GM21367 (cell line): ENCODE measurements around the gene IL19.

ENCODE experiments used
- ATAC-seq: cut with Tn5 transposase; IDR thresholded peaks from one replicate; pipeline ENCODE4 v1.9.1; 2021; ENCODE audit not compliant: unreplicated experiment

The IL19 gene, protein sequence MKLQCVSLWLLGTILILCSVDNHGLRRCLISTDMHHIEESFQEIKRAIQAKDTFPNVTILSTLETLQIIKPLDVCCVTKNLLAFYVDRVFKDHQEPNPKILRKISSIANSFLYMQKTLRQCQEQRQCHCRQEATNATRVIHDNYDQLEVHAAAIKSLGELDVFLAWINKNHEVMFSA

DNA sequence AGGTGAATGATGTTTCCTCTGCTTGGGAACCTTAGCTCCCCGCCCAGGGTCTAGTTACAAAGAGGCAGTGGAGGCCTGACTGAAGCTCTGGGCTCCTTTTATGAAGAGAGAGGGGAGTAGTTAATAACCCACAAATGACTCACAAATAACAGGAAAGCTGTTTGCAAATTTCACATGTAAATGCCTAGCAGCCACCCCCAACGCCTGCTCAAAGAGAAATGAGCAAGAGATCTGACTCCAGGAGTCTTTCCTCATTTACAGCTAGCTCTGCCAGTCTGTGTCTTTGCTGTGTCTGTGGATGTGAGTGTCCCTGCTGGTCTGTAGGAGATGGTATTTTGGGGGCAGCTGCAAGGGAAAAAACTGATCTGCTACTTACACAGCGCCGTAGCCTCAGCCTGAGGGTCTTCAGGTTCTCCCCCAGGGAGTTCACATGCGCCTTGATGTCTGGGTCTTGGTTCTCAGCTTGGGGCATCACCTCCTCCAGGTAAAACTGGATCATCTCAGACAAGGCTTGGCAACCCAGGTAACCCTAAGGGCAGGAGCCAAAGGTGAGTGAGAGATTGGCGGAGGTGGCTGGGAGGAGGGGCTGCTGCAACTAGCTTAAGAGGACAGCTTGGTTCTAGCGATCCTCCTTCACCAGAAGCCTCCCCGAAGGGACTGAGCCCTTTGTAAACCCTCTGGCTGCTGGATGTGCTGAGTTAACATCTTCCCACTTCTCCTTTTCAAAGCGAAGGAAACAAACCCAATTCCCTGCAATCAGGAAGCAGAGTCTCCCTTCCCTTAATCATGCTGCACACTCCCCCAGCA, at the start of gene IL19:
Gene IL19, plus strand, starts transcription at position 243 of the 807 bp plus-strand sequence. CDS start 65,890 bp downstream, outside the sequence.
- no peak for ATAC-seq

DNA sequence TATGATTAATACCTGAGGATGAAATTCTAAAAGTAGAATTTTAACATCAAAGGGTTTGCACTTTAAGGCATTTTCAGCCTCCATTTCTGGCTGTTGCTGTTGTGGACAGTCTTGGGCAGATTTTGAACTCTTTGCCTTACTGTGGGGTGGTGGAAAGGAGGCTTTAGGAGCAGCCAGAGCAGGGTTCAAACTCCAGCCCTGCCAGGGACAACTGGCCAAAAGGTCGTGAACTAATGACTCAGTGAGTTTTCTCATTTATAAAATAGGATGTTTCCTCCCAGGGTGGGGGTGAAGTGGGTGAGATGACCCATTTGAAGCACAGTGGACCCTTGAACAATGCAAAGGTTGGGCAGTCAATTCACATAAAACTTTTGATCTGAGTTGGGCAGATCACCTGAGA, 49.1 kb upstream of the IL19 start:
- ATAC-seq, result no peak

DNA sequence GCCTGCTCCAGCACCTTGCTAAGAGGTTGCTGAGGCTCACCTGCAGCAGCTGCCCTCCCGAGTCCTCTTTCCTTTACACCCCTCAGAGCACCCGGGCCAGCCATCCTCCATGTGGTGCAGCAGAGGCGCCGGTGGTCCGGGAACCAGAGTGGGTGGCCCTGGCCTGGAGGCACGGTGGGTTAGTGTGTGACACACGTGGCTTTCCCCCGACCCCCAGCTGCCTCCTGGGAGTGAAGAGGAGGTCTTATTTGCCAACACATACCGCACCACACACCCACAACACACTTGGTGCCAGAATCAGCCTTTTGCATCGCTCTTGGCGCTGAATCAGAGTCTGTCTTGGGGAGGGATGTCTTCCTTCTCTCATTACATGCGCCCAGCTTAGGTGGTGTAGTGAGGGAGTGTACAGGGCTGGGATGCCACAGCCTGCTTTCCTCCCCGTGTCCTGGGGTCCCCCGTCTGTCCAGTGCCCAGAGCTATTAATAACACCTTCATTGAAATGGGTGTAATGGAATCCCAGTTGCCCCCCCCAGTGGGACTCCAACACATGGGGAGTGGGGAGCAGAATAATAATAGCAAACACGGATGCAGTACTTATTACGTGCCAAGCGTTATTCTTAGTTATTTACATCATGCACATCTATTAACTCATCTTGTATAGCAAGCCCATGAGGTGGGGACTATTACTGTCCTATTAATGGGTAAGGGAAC, 47.7 kb upstream of the IL19 start:
- no peak for ATAC-seq

DNA sequence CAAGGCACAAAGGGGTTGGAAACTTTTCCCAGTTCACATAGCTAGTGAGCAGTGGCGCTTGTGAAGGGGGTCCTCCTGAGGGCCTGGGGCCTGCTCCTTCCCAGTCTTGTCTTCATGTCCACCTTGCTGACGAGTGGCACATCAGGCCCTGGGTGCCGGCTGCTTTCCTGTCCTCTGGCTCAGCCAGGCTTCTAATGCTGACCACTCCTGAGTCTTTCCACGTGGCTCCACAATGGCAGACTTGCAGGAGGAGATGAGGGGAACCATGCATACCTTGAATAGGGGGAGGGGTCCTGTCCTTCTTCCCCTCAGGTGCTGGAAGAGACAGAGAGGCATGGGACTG, 47.1 kb upstream of the IL19 start:
- ATAC-seq, result no peak

DNA sequence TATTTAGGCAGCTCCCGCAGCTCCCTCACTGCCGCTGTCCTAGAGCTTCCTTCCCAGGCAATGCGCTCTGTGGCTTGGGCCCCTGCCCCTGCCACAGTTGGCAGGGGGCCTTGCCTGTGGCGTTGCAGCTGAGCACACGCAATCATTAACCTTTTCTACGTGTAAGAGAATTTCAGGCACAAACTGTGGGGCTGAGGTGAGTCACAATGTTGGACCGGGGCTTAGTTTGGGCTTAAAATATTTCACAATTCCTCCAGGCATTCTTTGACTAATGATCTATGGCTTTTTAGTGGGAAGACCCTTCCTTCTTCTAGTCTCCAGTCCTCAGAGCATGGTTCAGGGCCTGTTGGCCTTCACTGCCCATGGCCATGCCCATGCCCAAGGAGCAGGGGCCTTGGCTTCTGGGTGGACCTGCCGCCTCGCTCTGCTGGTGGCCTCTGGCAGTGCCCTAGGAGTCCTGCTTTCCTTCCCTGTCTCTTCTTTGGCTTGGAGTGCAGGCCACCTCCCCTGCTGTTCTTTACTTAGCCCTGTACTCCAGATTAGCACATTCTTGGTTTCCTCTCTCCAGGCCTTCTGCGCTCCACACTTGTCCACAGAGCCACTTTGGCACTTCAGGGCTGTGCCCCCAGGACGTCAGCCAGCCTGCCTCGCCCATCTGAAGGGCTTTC, 46.6 kb upstream of the IL19 start:
- no peak for ATAC-seq

DNA sequence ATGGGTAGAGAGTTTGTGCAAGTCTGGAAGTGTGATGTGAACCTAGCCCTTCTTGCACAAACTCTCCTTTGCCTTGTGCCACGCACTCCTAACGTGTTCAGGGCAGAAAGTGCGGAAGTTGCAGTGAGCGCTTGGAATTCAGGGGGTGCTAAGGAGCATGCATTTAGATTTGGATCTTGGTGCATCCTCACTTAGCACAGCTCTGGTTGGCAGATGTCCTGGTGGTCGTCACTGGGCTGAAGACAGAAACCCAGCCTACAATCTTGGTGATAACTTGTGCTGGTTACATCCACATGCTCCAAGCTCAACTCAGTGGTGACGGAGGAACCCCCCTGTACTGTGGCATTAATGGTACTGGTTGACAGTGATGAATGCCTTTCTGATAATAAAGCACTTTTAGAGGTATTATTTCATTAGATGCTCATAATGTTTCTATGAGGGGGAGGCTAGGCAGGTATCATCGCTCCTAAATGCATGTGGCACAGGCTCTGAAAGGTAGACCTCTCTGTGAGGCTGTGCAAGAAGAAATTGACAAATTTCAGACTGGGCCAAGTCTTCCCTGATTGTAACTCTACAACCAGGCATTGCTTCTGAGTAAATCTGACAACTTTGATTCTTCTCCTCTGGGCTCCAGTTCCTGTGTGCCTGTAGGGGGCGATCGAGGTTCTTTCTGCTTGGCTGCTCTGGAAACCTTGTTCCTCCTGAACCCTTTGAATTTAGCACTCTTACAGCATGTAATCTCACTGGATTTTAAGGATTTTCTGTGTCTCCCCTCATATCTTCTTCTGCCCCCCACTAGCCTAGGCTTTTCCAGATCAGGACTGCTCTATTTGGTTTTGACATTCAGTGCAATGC, 45.2 kb upstream of the IL19 start:
- no peak for ATAC-seq

DNA sequence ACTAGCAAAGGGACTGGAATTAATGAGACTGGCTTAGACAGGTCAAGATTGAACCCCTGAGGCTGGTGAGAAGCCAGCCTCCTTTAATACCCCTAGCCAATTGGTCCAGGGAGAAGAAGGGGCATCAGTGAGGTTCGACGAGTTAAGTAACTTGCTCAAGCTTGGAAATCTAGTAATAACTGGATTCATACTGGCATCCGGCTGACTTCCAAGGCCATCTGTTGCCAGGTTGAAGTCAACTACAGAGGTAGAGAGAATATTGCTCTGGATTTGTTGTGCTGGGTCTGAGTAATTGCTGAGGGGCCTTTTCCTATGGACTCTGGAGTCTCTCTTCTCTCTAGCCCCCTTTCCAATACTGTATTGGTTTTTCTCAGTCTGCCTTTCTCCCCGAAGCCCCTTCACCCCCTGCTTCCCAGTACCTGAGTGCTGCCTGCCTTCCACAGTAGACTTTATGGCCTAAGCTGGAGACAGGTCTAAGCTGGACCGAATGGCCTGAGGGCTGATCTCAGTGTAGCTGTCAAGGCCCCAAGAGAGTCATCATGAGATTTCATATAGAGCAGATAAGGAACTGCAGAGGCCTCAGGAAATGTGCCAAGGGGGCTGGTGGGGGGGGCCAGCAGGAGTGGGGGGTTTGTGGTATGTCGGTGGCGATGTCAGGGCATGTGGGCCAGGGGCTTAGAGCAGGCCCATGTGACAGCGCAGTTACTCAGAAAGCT, 42.4 kb upstream of the IL19 start:
- ATAC-seq, result no peak

DNA sequence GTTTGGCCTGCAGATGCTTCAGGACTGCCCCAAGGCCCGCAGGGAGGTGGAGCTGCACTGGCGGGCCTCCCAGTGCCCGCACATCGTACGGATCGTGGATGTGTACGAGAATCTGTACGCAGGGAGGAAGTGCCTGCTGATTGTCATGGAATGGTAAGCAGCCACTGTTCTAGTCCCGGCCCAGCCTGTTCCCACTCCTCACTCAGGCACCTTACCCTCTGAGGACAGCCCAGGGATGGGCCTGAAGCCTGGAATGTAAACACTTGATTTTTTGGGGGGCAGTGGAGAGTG, 41.9 kb upstream of the IL19 start:
- ATAC-seq, result no peak

DNA sequence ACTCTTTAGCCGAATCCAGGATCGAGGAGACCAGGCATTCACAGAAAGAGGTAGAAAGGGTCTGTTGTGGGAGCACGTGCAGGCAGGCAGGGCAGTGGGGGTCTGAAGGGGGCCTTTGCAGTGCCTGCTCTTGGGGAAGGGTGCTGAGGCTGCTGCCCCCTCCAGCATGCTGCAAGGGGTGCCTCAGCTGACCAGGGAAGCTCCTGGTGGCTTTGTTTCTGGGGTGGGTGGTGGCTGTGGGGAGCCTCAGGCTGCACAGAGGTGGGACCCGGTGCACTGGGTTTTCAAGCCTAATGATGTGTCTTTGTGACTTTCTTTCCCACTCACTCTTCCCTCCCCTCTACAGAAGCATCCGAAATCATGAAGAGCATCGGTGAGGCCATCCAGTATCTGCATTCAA, 41.5 kb upstream of the IL19 start:
- ATAC-seq, result no peak

DNA sequence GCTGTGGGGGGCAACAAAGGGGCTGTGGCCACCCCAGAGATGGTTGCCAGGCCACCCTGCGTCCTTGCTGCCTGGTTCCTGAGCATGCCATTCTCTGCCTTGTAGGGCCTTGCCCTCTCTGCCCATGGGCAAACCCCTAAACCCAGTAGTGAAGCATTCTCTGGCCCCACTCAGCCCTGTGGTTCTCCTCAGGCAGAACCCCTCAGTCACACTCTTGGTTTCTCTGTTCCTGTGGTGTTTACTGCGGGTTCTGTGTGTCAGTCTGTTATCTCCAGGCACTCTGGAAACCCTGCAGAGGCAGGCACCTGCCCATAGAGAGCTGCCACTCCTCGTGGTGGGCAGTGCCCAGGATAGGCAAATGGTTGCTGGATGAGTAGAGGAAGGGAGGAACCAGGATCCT, 41.1 kb upstream of the IL19 start:
- no peak for ATAC-seq

DNA sequence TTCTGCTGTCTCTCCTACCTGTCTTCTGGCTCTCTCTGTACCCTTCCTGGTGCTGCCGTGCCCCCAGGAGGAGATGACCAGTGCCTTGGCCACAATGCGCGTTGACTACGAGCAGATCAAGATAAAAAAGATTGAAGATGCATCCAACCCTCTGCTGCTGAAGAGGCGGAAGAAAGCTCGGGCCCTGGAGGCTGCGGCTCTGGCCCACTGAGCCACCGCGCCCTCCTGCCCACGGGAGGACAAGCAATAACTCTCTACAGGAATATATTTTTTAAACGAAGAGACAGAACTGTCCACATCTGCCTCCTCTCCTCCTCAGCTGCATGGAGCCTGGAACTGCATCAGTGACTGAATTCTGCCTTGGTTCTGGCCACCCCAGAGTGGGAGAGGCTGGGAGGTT, 38.1 kb upstream of the IL19 start:
- ATAC-seq, result no peak

DNA sequence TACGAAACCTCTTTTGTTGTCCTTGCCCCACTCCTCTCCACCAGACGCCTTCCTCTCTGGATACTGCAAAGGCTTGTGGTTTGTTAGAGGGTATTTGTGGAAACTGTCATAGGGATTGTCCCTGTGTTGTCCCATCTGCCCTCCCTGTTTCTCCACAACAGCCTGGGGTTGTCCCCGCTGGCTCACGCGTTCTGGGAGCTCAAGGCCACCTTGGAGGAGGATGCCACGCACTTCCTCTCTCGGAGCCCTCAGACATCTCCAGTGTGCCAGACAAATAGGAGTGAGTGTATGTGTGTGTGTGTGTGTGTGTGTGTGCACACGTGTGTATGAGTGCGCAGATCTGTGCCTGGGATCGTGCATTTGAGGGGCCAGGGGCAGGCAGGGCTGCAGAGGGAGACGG, 37.6 kb upstream of the IL19 start:
- no peak for ATAC-seq

DNA sequence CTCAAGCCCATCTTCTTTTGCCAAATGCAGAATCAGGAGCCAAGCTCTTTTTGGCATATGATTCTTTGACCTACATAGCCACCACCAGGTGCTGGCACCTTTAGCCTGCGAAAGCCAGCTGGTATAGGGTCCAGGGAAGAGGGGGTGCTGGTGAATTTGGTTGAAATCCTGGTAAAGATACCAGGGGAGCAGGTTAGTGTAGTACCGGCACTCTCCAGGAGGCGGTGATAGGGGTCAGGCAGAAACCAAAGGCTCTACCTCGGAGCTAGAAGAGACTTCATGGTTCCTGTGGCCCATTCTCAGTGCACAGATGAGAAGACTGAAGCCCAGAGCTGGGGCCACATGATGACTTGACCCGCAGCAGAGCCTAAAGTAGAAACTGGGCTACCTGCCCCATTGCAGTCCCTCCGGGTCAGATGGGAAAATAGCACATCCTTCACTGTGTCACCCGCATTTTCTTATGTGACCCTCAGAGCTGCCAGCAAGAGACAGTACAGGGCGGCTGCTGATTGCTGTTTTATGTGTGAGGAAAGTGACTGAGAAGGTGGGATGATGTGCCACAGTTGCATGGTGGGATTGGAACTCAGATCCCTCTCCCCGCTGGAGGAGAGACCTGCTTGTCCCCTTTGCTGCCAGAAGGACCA, 36.0 kb upstream of the IL19 start:
- no peak for ATAC-seq

DNA sequence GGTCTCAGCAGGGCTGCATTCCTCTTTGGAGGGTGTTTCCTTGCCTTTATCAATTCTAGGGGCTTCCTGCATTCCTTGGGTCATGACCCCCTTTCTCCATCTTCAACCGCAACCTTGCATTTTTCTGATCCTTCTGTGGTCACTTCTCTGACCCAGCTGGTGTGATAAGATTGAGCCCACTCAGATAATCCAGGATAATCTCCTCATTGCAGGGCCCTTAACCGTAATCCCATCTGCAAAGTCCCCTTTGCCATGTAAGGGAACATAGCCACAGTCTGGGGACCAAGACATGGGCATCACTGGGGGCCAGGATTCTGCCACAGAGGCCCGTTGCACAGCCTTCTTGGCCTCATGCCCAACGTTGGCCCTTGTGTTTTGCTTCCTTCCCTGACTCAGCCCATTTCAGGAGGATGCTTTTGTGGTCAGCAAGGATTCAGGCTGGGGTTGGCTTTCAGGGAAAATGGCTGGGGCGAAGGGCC, 35.0 kb upstream of the IL19 start:
- no peak for ATAC-seq

DNA sequence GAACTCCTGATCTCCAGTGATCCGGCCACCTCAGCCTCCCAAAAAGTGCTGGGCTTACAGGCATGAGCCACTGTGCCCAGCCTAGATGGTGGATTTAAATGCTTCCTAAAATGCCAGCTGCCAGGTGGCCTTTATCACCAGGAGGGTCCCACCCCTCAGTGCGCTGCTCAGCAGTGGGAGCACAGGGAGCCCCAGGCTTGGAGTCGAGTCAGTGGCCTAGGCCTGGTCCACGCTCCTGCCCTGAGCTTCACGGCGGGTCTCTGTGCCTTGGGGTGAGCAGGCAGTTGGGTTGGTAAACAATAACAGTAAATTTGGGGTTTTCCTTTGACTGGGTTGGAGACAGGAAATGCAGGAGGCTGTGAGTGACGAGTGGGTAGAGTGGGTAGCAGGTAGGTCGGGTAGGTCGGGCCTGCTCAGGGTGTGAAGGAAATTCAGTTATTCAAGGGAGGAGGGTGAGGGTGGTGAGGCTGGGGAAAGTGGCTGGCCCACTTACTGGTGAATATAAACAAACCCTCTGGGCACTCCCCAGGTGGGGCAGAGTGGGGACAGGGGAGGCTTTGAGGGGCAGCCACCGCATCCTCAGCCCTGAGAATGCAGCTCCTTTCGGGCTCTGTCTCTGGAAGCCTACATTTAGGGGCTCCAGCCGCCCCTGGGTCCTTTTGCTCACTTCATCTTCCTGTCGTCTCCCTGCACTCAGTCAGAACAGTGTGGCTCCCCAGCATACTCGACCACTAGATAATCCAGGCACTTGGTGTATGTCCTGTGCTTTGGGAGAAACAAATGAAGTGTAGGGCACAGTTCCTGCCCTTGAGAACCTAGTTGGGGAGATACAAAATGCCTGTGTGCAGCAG, 33.5 kb upstream of the IL19 start:
- no peak for ATAC-seq

DNA sequence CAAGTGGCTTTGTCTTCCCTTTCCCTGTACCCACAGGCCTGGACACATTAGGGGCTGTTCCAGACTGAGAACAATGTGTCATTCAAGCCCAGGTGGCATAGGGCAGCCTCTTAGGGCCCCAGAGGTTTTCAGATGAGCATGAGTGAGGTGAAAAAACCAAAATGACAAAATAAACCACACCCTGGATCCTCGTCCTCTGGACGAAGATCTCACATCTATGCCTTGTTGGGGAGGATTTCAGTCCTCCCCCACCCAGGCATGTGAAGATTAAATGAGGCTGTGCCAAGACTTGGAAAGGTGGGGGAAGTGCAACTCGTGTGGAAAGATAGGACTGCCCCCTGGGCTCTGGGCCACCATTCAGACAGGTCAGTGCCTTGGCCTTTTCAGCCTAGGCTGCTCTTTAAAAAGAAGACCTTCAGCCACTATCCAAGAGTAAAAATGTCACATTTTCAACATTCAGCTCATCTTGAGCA, 32.8 kb upstream of the IL19 start:
- no peak for ATAC-seq

DNA sequence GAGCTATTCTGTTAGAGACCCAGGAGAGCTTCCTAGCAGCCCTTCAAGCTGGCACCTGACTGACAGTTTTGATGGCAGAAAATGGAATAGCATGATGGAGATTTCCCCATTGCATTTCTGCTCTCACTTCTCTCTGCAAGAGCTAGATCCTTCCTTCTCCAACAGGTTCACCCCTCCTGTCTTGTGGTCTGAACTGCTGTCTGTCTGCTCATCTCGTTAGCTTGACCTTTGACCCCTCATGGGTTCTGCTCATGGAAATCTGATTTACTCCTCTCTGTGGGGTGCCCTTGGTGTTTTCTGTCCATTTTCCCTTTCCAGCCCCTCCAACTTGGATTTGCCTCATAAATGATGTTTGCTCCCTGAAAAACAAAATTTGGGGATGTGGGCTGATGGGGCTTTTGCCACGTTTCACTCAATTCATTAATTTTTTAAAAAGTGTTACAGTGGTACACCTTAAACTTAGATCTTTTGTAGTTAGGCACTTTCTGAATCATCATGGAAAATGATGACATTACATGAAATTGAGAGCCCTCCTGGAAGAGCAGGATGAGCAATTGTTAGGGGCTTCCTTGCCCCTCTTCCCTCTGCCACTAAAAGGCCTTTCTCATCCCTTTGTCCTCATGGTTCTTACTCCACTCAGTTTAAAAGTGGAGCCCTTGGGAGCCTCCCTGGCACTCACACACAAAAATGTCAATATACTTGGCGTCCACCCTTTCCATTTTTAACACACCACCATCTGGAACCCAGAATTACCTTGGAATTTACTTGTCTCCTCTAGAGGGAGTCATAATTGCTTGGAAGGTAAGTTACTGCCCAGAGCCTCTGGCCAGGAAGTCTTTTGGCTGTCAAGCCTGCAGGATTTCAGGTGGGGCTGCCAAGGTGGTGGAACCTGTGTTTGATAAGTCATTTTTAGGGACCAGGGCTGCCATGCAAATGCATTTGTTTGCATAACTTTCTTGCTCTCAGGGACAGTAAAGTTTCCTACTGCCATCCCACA, 31.9 kb upstream of the IL19 start:
- ATAC-seq, result no peak
